H9 (cell line): ENCODE data around the gene KNSTRN. TPM values are rescaled to one million over a fixed set of nuclear protein-coding genes. Genes with fewer than 3 reads are reported as not detected.

ENCODE experiments used
- DNase-seq: peaks from one replicate; pipeline ENCODE4 v3.0.0-alpha.2; 2017
- H2AFZ ChIP-seq: one replicate; pipeline ENCODE4 v1.6.1; 2013; ENCODE audit warnings: mild to moderate bottlenecking, low read length, control low read depth, moderate library complexity
- H2AK5ac ChIP-seq: 2 replicates; pipeline ENCODE4 v1.6.1; 2013; ENCODE audit warnings: low read length, control low read depth, mixed read lengths; ENCODE audit not compliant: insufficient read length
- H2BK120ac ChIP-seq: one replicate; pipeline ENCODE4 v1.6.1; 2013; ENCODE audit warnings: low read depth, mild to moderate bottlenecking, low read length, control low read depth, inconsistent platforms; ENCODE audit not compliant: poor library complexity, severe bottlenecking
- H2BK12ac ChIP-seq: 2 replicates; pipeline ENCODE4 v1.6.1; 2013; ENCODE audit warnings: low read length, control low read depth, mixed read lengths, low read depth; ENCODE audit not compliant: insufficient read length
- H2BK15ac ChIP-seq: 2 replicates; pipeline ENCODE4 v1.6.1; 2013; ENCODE audit warnings: low read depth, low read length, control low read depth
- H2BK20ac ChIP-seq: one replicate; pipeline ENCODE4 v1.6.1; 2013; ENCODE audit warnings: low read depth, mild to moderate bottlenecking, low read length, control low read depth, inconsistent platforms; ENCODE audit not compliant: poor library complexity, severe bottlenecking
- H2BK5ac ChIP-seq: 2 replicates; pipeline ENCODE4 v1.6.1; 2013; ENCODE audit warnings: low read length, control low read depth, mixed read lengths; ENCODE audit not compliant: insufficient read length
- H3K14ac ChIP-seq: 2 replicates; pipeline ENCODE4 v1.6.1; 2013; ENCODE audit warnings: low read length, control low read depth; ENCODE audit not compliant: insufficient read depth
- H3K18ac ChIP-seq: 2 replicates; pipeline ENCODE4 v1.6.1; 2013; ENCODE audit warnings: low read depth, mild to moderate bottlenecking, mixed read lengths, low read length, control low read depth; ENCODE audit not compliant: insufficient read length
- H3K23ac ChIP-seq: 2 replicates; pipeline ENCODE4 v1.6.1; 2013; ENCODE audit warnings: low read length, control low read depth, mixed read lengths, low read depth; ENCODE audit not compliant: insufficient read length
- H3K23me2 ChIP-seq: 2 replicates; pipeline ENCODE4 v1.6.1; 2013; ENCODE audit warnings: low read depth, mild to moderate bottlenecking, mixed read lengths, low read length, control low read depth; ENCODE audit not compliant: insufficient read length, poor library complexity, severe bottlenecking
- H3K27ac ChIP-seq: 2 replicates; pipeline ENCODE4 v1.5.1; 2013; ENCODE audit warnings: low read length, control low read depth, mixed read lengths, low read depth; ENCODE audit not compliant: insufficient read length
- H3K27me3 ChIP-seq: 2 replicates; pipeline ENCODE4 v1.6.1; 2013; ENCODE audit warnings: low read length, control low read depth, inconsistent platforms; ENCODE audit not compliant: insufficient read depth
- H3K4ac ChIP-seq: 2 replicates; pipeline ENCODE4 v1.6.1; 2013; ENCODE audit warnings: low read depth, mild to moderate bottlenecking, control low read depth, inconsistent platforms, low read length, moderate library complexity
- H3K4me1 ChIP-seq: 2 replicates; pipeline ENCODE4 v1.6.1; 2013; ENCODE audit warnings: low read length, control low read depth, inconsistent platforms; ENCODE audit not compliant: insufficient read depth
- H3K4me2 ChIP-seq: 2 replicates; pipeline ENCODE4 v1.6.1; 2013; ENCODE audit warnings: low read length, control low read depth, mixed read lengths; ENCODE audit not compliant: insufficient read length, insufficient read depth
- H3K56ac ChIP-seq: 2 replicates; pipeline ENCODE4 v1.6.1; 2013; ENCODE audit warnings: low read depth, mild to moderate bottlenecking, mixed read lengths, low read length, control low read depth; ENCODE audit not compliant: insufficient read length
- H3K79me1 ChIP-seq: 2 replicates; pipeline ENCODE4 v1.6.1; 2013; ENCODE audit warnings: low read depth, mild to moderate bottlenecking, moderate library complexity, low read length, control low read depth, inconsistent platforms; ENCODE audit not compliant: insufficient read depth, poor library complexity, severe bottlenecking
- H3K79me2 ChIP-seq: 2 replicates; pipeline ENCODE4 v1.6.1; 2013; ENCODE audit warnings: low read length, control low read depth, inconsistent platforms; ENCODE audit not compliant: insufficient read depth
- H3K9ac ChIP-seq: 2 replicates; pipeline ENCODE4 v1.6.1; 2013; ENCODE audit warnings: low read length, control low read depth, mixed read lengths; ENCODE audit not compliant: insufficient read length; ENCODE audit errors: extremely low read depth
- H3K9me3 ChIP-seq: one replicate; pipeline ENCODE4 v1.6.1; 2013; ENCODE audit warnings: low read depth, low read length, inconsistent platforms; ENCODE audit not compliant: control insufficient read depth
- H3T11ph ChIP-seq: one replicate; pipeline ENCODE4 v1.6.1; 2013; ENCODE audit warnings: mild to moderate bottlenecking, low read length, control low read depth, inconsistent platforms
- H4K20me1 ChIP-seq: one replicate; pipeline ENCODE4 v1.6.1; 2013; ENCODE audit not compliant: control insufficient read depth, insufficient read length, insufficient read depth
- H4K5ac ChIP-seq: 2 replicates; pipeline ENCODE4 v1.6.1; 2013; ENCODE audit warnings: low read depth, mild to moderate bottlenecking, mixed read lengths, low read length, control low read depth; ENCODE audit not compliant: insufficient read length
- H4K8ac ChIP-seq: replicated peaks from 2 replicates; pipeline ENCODE4 v1.6.1; 2013; ENCODE audit warnings: low read length, control low read depth, mixed read lengths, low read depth; ENCODE audit not compliant: insufficient read length
- H4K91ac ChIP-seq: 2 replicates; pipeline ENCODE4 v1.6.1; 2013; ENCODE audit warnings: low read depth, mild to moderate bottlenecking, moderate library complexity, mixed read lengths, low read length, control low read depth; ENCODE audit not compliant: insufficient read length
- H3K27ac Mint-ChIP-seq, 3 experiments: 2 replicates in 2 of 3; 3 replicates in 1 of 3; pipeline ENCODE4 v1.8.0; 2020 to 2021; ENCODE audit warnings: mixed read lengths in 3 of 3, mild to moderate bottlenecking in 1 of 3, moderate library complexity in 1 of 3
- H3K27me3 Mint-ChIP-seq: 2 replicates; pipeline ENCODE4 v1.8.0; 2021; ENCODE audit warnings: low read depth, mild to moderate bottlenecking, moderate library complexity, mixed read lengths
- H3K36me3 Mint-ChIP-seq, 3 experiments: 2 replicates in 2 of 3; 3 replicates in 1 of 3; pipeline ENCODE4 v1.8.0; 2020 to 2021; ENCODE audit warnings: low read depth in 3 of 3, mixed read lengths in 3 of 3; ENCODE audit not compliant: insufficient read depth in 1 of 3
- H3K4me1 Mint-ChIP-seq, 2 experiments: 2 replicates each; pipeline ENCODE4 v1.8.0; 2020; ENCODE audit warnings: mixed read lengths in 2 of 2
- H3K4me3 Mint-ChIP-seq, 2 experiments: 2 replicates in 1 of 2; 3 replicates in 1 of 2; pipeline ENCODE4 v1.8.0; 2020 to 2021; ENCODE audit warnings: mild to moderate bottlenecking in 2 of 2, mixed read lengths in 2 of 2, moderate library complexity in 1 of 2
- H3K9me3 Mint-ChIP-seq, 2 experiments: 2 replicates in 1 of 2; 3 replicates in 1 of 2; pipeline ENCODE4 v1.8.0; 2020; ENCODE audit warnings: mild to moderate bottlenecking in 2 of 2, mixed read lengths in 2 of 2, moderate library complexity in 1 of 2
- CTCF ChIP-seq: fragments of 200-600 bp; sonication (generic); conservative IDR thresholded peaks from 3 replicates; pipeline ENCODE4 v1.8.0; 2021; ENCODE audit warnings: antibody characterized with exemption, mild to moderate bottlenecking
- WGBS: extraction: QIAGEN DNeasy Blood & Tissue Kit; methylation state at CpG from one replicate; pipeline ENCODE4 v1.1.7; 2013; ENCODE audit warnings: missing lambda C conversion rate, low lambda C conversion rate, mixed read lengths; ENCODE audit not compliant: insufficient read length; ENCODE audit errors: extremely low coverage; 5-methylcytosine and 5-hydroxymethylcytosine counted together
- total RNA-seq: library from RNA; stranded (reverse); gene quantifications from 2 replicates; pipeline ENCODE4 v1.2.1, GENCODE V29; 2021

KNSTRN gene
- total RNA-seq, 1 experiment from 2014 or later: 53.9 TPM

DNA sequence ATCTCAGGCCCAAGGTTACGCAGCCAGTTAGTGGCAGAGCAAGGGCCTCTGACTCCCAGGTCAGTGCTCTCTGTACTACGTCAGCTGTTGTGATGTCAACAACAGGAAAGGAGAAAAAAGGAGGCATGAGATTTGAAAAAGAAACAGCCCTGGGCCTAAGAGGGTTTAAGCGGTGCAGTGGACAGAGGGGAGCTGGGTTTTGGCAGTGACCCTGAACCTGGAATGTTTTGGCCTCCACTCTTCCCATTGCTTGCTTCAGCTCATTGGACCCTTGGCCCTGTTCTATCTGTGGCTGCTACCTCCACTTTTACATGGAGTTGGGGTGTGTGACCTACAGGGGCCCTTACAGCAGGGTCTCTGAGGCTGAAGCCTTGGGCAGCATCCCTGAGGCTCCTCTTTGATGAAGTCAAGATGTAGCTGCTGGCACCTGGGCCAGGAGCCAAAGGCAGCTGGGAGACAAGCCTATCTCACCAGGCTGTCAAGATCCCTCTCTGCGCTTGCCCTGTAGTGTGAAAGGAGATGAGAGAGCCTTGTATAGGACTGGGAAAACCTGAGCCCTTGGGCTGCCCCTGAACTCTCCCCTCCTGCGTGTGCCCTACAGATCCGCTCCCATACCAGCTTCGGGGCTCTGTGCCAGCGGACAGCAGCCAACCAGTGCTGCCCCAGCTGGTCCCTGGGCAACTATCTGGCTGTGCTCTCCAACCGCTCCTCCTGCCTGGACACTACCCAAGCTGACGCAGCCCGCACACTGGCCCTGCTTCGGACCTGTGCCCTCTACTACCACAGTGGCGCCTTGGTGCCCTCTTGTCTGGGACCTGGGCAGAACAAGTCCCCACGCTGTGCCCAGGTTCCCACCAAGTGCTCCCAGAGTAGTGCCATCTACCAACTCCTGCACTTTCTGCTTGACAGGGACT, 15.8 kb upstream of the KNSTRN start:
- DNase-seq: no peak

More for the DNA sequence above, 15.8 kb upstream of the KNSTRN start:
- no peak overlapping the region for H3K4me2 ChIP-seq
- no peak overlapping the region for H3K14ac ChIP-seq
- H4K20me1 ChIP-seq: no peaks in the 10 kb centered on the region
- no peak overlapping the region for H2AK5ac ChIP-seq
- Mint-ChIP-seq H3K36me3 (no peaks in the 10 kb centered on the region), H3K4me1 (peaks cover 7 to 13% of the 10 kb centered on the region in 2 experiments), H3K9me3 (peaks cover 0 to 2% of the 10 kb centered on the region in 2 experiments; a peak in 1 of 5 replicates), H3K27ac (no peak overlapping the region), H3K27me3 (peaks cover 55% of the 10 kb centered on the region), H3K4me3 (no peak overlapping the region)
- H3K18ac ChIP-seq: no peak overlapping the region
- WGBS: no CpG with 5 or more reads among the region's 14 CpGs
- H3K23me2 ChIP-seq: no peaks in the 10 kb centered on the region
- no peak overlapping the region for H2AFZ ChIP-seq
- no peak for TF ChIP-seq CTCF
- no peak overlapping the region for H3T11ph ChIP-seq
- no peak overlapping the region for H4K8ac ChIP-seq
- H3K9ac ChIP-seq: no peak overlapping the region
- H3K27ac ChIP-seq: no peak overlapping the region
- no peak overlapping the region for H3K4ac ChIP-seq
- no peaks in the 10 kb centered on the region; the same call in 1 of the 2 replicates for H3K27me3 ChIP-seq
- H3K23ac ChIP-seq: no peak overlapping the region
- H2BK5ac ChIP-seq: no peak overlapping the region
- H4K5ac ChIP-seq: no peak overlapping the region
- no peaks in the 10 kb centered on the region for H3K79me1 ChIP-seq
- no peaks in the 10 kb centered on the region for H3K9me3 ChIP-seq
- H2BK120ac ChIP-seq: no peak overlapping the region
- H2BK20ac ChIP-seq: no peak overlapping the region
- no peaks in the 10 kb centered on the region for H3K79me2 ChIP-seq
- no peak overlapping the region for H2BK15ac ChIP-seq
- no peaks in the 10 kb centered on the region; the same call in 1 of the 2 replicates for H3K4me1 ChIP-seq
- no peak overlapping the region for H3K56ac ChIP-seq
- no peak overlapping the region for H2BK12ac ChIP-seq
- no peak overlapping the region for H4K91ac ChIP-seq
